ENCODE measurements around the gene CD69.

- TF ChIP-seq, protein P1, sequence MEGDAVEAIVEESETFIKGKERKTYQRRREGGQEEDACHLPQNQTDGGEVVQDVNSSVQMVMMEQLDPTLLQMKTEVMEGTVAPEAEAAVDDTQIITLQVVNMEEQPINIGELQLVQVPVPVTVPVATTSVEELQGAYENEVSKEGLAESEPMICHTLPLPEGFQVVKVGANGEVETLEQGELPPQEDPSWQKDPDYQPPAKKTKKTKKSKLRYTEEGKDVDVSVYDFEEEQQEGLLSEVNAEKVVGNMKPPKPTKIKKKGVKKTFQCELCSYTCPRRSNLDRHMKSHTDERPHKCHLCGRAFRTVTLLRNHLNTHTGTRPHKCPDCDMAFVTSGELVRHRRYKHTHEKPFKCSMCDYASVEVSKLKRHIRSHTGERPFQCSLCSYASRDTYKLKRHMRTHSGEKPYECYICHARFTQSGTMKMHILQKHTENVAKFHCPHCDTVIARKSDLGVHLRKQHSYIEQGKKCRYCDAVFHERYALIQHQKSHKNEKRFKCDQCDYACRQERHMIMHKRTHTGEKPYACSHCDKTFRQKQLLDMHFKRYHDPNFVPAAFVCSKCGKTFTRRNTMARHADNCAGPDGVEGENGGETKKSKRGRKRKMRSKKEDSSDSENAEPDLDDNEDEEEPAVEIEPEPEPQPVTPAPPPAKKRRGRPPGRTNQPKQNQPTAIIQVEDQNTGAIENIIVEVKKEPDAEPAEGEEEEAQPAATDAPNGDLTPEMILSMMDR (IDR thresholded peaks at IDR 0.05; ENCODE audit: insufficient read depth, low read depth, low read length), result no peak
- no peak for TF ChIP-seq EZH2 (IDR thresholded peaks at IDR 0.05; ENCODE audit: insufficient read depth, low read length)
Measured at GRCh38 chr12:9719790-9720189, 40.9 kb downstream of the CD69 start.

Measured in astrocyte (in vitro differentiated cells and primary cell).